Colonic mucosa (tissue), 4 donors: ENCODE data around the gene NOS1AP. TPM values are rescaled to one million over a fixed set of nuclear protein-coding genes. Genes with fewer than 3 reads are reported as not detected.
A peak's percentile ranks its signal among the peaks of the same experiment; 100 is the strongest.

Source experiments
- DNase-seq: peaks from one replicate; pipeline ENCODE4 v3.0.0-alpha.2; 2020
- H3K27ac ChIP-seq: fragments of 200-600 bp; one replicate; pipeline ENCODE4 v1.8.0; 2021
- H3K27me3 ChIP-seq: fragments of 200-600 bp; one replicate; pipeline ENCODE4 v1.8.0; 2021
- H3K36me3 ChIP-seq: fragments of 200-600 bp; one replicate; pipeline ENCODE4 v1.8.0; 2021
- H3K4me1 ChIP-seq: fragments of 200-600 bp; one replicate; pipeline ENCODE4 v1.8.0; 2021; ENCODE audit warnings: mild to moderate bottlenecking
- H3K4me3 ChIP-seq: fragments of 200-600 bp; one replicate; pipeline ENCODE4 v1.8.0; 2021
- H3K9ac ChIP-seq, 2 donors: one replicate each; pipeline ENCODE4 v1.7.0; 2013; ENCODE audit warnings: control low read depth in 2 of 2, low read depth in 2 of 2, low read length in 2 of 2
- H3K9me3 ChIP-seq: fragments of 200-600 bp; one replicate; pipeline ENCODE4 v1.8.0; 2021
- intact Hi-C: fragments of 100-400 bp; cut with DNase I; formaldehyde crosslinking; loops from one replicate; pipeline ENCODE4 v1.14.1; 2022
- total RNA-seq, 2 donors: library from RNA; stranded (reverse); fragmentation: NEBNext Ultra II Directional in 1 of 2; extraction: Animal tissue kit (Norgen Biotek cat#: 25700) in 1 of 2; gene quantifications; one replicate each; pipeline ENCODE4 v1.2.1, GENCODE V29; 2021
- TF ChIP-seq, protein P1 (sequence below): fragments of 200-600 bp; IDR thresholded peaks from one replicate; pipeline ENCODE4 v1.8.0; 2022; ENCODE audit warnings: antibody characterized with exemption, mild to moderate bottlenecking
- donor health status: healthy.
- donor health status: DM: no; HTN: no; CAD: no.
- donor health status: DM: no; HTN: no; CAD: no.

NOS1AP gene
- total RNA-seq, 2 donors from 2014 or later, result 9.0 to 14.4 TPM

DNA sequence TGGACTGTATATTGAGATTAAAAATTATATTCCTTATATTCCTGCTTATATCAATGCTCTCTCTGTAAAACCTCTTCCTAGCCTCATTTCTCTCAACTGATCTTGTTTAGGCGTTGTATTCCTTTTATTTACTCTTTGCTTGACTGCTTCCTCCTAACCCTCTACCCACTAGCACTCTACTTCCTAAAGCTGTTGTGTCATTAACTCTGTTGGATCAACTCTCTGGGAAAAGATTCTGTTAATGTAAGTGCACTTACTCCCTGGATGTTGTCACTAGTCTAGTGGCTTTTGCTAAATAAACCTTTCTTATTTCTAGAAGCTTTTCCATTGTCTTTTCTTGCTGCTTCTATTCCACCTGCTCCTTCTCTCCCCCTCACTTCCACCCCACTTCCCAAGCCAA is 300.7 kb downstream of the NOS1AP start:
- H3K9ac ChIP-seq, result no peak overlapping the region
- H3K4me3 ChIP-seq, result no peak overlapping the region
- H3K27me3 ChIP-seq, result no peaks in the 10 kb centered on the region
- H3K9me3 ChIP-seq, result no peaks in the 10 kb centered on the region
- peak overlapping the region; percentile 75 for H3K27ac ChIP-seq
- intact Hi-C loops, result no loop called here
- H3K36me3 ChIP-seq, result no peaks in the 10 kb centered on the region
- no peak for DNase-seq
- peaks cover 8% of the 10 kb centered on the region for H3K4me1 ChIP-seq
- TF ChIP-seq, protein P1, sequence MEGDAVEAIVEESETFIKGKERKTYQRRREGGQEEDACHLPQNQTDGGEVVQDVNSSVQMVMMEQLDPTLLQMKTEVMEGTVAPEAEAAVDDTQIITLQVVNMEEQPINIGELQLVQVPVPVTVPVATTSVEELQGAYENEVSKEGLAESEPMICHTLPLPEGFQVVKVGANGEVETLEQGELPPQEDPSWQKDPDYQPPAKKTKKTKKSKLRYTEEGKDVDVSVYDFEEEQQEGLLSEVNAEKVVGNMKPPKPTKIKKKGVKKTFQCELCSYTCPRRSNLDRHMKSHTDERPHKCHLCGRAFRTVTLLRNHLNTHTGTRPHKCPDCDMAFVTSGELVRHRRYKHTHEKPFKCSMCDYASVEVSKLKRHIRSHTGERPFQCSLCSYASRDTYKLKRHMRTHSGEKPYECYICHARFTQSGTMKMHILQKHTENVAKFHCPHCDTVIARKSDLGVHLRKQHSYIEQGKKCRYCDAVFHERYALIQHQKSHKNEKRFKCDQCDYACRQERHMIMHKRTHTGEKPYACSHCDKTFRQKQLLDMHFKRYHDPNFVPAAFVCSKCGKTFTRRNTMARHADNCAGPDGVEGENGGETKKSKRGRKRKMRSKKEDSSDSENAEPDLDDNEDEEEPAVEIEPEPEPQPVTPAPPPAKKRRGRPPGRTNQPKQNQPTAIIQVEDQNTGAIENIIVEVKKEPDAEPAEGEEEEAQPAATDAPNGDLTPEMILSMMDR, result no peak

DNA sequence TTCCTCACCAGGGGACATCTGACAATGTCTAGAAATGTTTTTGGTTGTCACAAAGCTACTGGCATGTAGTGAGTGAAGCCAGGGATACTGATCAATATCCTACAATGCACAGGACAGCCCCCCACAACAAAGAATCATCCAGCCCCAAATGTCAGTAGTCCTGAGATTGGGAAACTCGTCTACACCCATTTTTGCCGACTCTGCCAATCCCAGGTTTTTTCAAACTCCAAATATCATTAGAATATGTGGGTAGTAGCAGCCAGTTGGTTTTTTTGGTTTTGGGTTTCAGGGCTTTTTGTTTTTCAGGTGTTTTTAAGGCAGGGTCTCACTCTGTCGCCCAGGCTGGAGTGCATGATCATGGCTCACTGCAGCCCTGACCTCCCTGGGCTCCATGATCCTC is 301.2 kb downstream of the NOS1AP start:
- no peaks in the 10 kb centered on the region for H3K36me3 ChIP-seq
- H3K27me3 ChIP-seq, result no peaks in the 10 kb centered on the region
- no peaks in the 10 kb centered on the region for H3K9me3 ChIP-seq
- no peak overlapping the region for H3K9ac ChIP-seq
- H3K27ac ChIP-seq, result peak overlapping the region; percentile 75
- intact Hi-C loops, result no loop called here
- H3K4me1 ChIP-seq, result peaks cover 8% of the 10 kb centered on the region
- no peak for DNase-seq
- H3K4me3 ChIP-seq, result no peak overlapping the region
- TF ChIP-seq, protein P1, result no peak

- TF ChIP-seq, protein P1, result no peak
- no peaks in the 10 kb centered on the region for H3K9me3 ChIP-seq
- H3K4me3 ChIP-seq, result no peak overlapping the region
- no peak for DNase-seq
- intact Hi-C loops, result no loop called here
- H3K36me3 ChIP-seq, result no peaks in the 10 kb centered on the region
- H3K4me1 ChIP-seq, result peaks cover 8% of the 10 kb centered on the region
- H3K9ac ChIP-seq, result peak overlapping the region in 1 of 2 donors; percentile 54
- no peaks in the 10 kb centered on the region for H3K27me3 ChIP-seq
- H3K27ac ChIP-seq, result peak overlapping the region; percentile 19
Observed at GRCh38 chr1:162371611-162372010, 302.1 kb downstream of the NOS1AP start.

DNA sequence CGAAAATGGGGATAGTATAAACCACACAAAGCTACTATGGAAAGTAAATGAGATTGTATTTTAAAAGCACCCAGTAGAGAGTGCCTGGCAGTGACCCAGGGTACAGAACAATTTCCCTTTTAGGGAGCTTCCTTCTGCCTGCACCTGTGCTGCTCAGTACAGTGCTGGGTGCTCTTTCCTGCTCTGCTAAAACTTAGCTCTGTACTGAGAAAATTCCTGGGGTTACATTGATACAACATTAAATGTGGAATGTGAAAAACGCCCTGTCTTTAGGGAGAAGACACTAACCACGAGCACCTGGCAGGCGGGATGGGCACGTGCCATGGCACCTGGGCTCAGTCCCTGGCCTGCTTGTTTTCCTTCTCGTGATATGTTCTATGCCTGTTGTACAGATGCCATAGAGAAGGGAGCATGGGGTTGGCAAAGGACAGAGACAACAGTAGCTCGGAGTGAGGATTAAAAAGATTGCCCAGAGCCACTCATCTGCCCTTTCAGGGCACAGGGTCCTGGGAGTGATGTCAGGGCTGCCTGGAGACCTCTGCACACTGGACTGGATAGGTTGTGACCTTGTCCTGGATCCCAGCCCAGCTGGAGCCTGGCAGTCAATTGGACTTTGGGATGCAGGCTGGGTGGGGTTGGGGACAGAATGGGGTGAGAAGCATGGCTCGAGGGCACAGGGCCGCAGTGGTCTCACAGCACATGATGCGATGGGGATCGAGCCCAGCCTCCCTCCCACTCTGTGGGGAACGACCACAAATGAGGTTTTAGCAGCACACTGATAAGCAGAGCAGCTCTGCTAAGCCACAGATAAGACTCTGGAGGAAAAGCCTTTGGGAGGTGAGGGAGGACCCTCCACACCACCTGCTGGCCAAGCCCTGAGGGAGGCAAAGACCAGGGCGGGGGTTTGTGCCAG is 302.9 kb downstream of the NOS1AP start:
- TF ChIP-seq, protein P1, result no peak
- Histone ChIP-seq H3K9me3 (no peaks in the 10 kb centered on the region), H3K4me3 (no peak overlapping the region), H3K4me1 (peaks cover 8% of the 10 kb centered on the region), H3K27ac (peak overlapping the region; percentile 19), H3K9ac (peak overlapping the region in 1 of 2 donors; percentile 54), H3K27me3 (no peaks in the 10 kb centered on the region), H3K36me3 (no peaks in the 10 kb centered on the region)
- intact Hi-C loops, result no loop called here
- DNase-seq, result peak; percentile 84

GRCh38 chr1:162373072-162373427 is 303.6 kb downstream of the NOS1AP start:
- H3K9me3 ChIP-seq, result no peaks in the 10 kb centered on the region
- DNase-seq, result no peak
- intact Hi-C loops, result no loop called here
- H3K4me3 ChIP-seq, result no peak overlapping the region
- H3K27me3 ChIP-seq, result no peaks in the 10 kb centered on the region
- H3K36me3 ChIP-seq, result no peaks in the 10 kb centered on the region
- TF ChIP-seq, protein P1, result no peak
- H3K27ac ChIP-seq, result peak overlapping the region; percentile 19
- no peak overlapping the region for H3K9ac ChIP-seq
- H3K4me1 ChIP-seq, result peaks cover 8% of the 10 kb centered on the region
